Keratinocyte (primary cell): Measurements from ENCODE around the gene TSFM. TPM values are rescaled to one million over a fixed set of nuclear protein-coding genes. Genes with fewer than 3 reads are reported as not detected.

ENCODE experiments used
- DNase-seq: peaks from one replicate; pipeline ENCODE4 v3.0.0-alpha.2; 2011; ENCODE audit warnings: low read depth, missing footprints, low spot score
- FAIRE-seq: peaks from 2 replicates; lab custom pipeline; 2011; peaks lifted over from hg19 to GRCh38; lab: Jason Lieb, UNC
- H2AFZ ChIP-seq: 2 replicates; pipeline ENCODE4 v1.6.0; 2012; ENCODE audit warnings: low read length, control low read depth, inconsistent platforms; ENCODE audit not compliant: control insufficient read depth
- H3K27ac ChIP-seq: 2 replicates; pipeline ENCODE4 v1.5.1; 2011; ENCODE audit warnings: low read length; ENCODE audit not compliant: control insufficient read depth, insufficient read depth
- H3K27me3 ChIP-seq: 3 replicates; pipeline ENCODE4 v1.6.0; 2011; ENCODE audit warnings: low read length; ENCODE audit not compliant: control insufficient read depth, insufficient read depth; ENCODE audit errors: extremely low read depth
- H3K36me3 ChIP-seq, 2 experiments: 2 replicates in 1 of 2; 3 replicates in 1 of 2; pipeline ENCODE4 v1.5.1; 2011; ENCODE audit warnings: low read length in 2 of 2, mild to moderate bottlenecking in 1 of 2; ENCODE audit not compliant: control insufficient read depth in 2 of 2, insufficient read depth in 2 of 2; ENCODE audit errors: extremely low read depth in 1 of 2
- H3K4me1 ChIP-seq: 3 replicates; pipeline ENCODE4 v1.5.1; 2011; ENCODE audit warnings: low read length; ENCODE audit not compliant: control insufficient read depth, insufficient read depth; ENCODE audit errors: extremely low read depth
- H3K4me2 ChIP-seq: 3 replicates; pipeline ENCODE4 v1.6.0; 2011; ENCODE audit warnings: low read depth, low read length; ENCODE audit not compliant: control insufficient read depth, insufficient read depth; ENCODE audit errors: extremely low read depth
- H3K4me3 ChIP-seq, 3 experiments: fragments of 200-600 bp in 1 of 3; sonication (generic) in 1 of 3; 2 replicates in 2 of 3; 3 replicates in 1 of 3; pipeline ENCODE4 v1.5.1; 2011 to 2016; ENCODE audit warnings: low read length in 3 of 3, mild to moderate bottlenecking in 3 of 3, control low read depth in 2 of 3, inconsistent platforms in 1 of 3, low read depth in 1 of 3, mixed read lengths in 1 of 3, mixed run types in 1 of 3, moderate library complexity in 1 of 3; ENCODE audit not compliant: control insufficient read depth in 2 of 3, insufficient read depth in 2 of 3; ENCODE audit errors: extremely low read depth in 1 of 3
- H3K79me2 ChIP-seq: 2 replicates; pipeline ENCODE4 v1.6.0; 2012; ENCODE audit warnings: low read length; ENCODE audit not compliant: control insufficient read depth, insufficient read depth
- H3K9ac ChIP-seq: 3 replicates; pipeline ENCODE4 v1.6.0; 2011; ENCODE audit warnings: low read length; ENCODE audit not compliant: control insufficient read depth, insufficient read depth; ENCODE audit errors: extremely low read depth
- H3K9me1 ChIP-seq: 3 replicates; pipeline ENCODE4 v1.6.0; 2011; ENCODE audit warnings: low read length; ENCODE audit not compliant: control insufficient read depth, insufficient read depth; ENCODE audit errors: extremely low read depth
- H3K9me3 ChIP-seq: 2 replicates; pipeline ENCODE4 v1.5.1; 2012; ENCODE audit warnings: low read depth, low read length; ENCODE audit not compliant: control insufficient read depth
- H4K20me1 ChIP-seq: 3 replicates; pipeline ENCODE4 v1.6.0; 2011; ENCODE audit warnings: low read length; ENCODE audit not compliant: control insufficient read depth, insufficient read depth; ENCODE audit errors: extremely low read depth
- CTCF ChIP-seq, 3 experiments: IDR thresholded peaks in 1 of 3; conservative IDR thresholded peaks in 1 of 3; optimal IDR thresholded peaks in 1 of 3; 2 replicates in 2 of 3; 3 replicates in 1 of 3; pipeline versions ENCODE3 to v1.5.1; 2011; ENCODE audit warnings: low read length in 3 of 3, mild to moderate bottlenecking in 3 of 3, moderate library complexity in 2 of 3, control low read depth in 1 of 3, inconsistent platforms in 1 of 3; ENCODE audit not compliant: insufficient read depth in 2 of 3; ENCODE audit errors: extremely low read depth in 1 of 3
- EZH2 ChIP-seq: IDR thresholded peaks from one replicate; pipeline ENCODE4 v1.6.1; 2012; ENCODE audit warnings: inconsistent platforms, mild to moderate bottlenecking, low read length, moderate library complexity
- dilution Hi-C: fragments of 300-500 bp; cut with MboI; formaldehyde crosslinking; loops from one replicate; pipeline ENCODE4 v1.7.0; 2020; ENCODE audit warnings: low sequenced_read_pairs; ENCODE audit not compliant: extremely low pct_ligation_motif_present
- polyA plus RNA-seq, 5 experiments: library from polyadenylated mRNA; depleted of rRNA in 3 of 5; stranded (reverse) in 3 of 5; stranded (forward) in 1 of 5; unstranded in 1 of 5; fragments of >200 nt; gene quantifications; 1 replicate in 1 of 5; 2 replicates in 3 of 5; 3 replicates in 1 of 5; pipeline versions ENCODE4 v1.2.1 to v1.2.3, GENCODE V29; 2011 to 2012; ENCODE audit warnings: missing spikeins in 2 of 5, low read depth in 1 of 5, low replicate concordance in 1 of 5

Gene TSFM
- polyA plus RNA-seq, 1 donor (not counting 4 experiments of a cell fraction or from before 2014, with no cell fraction given): 30.5 TPM

- FAIRE-seq: no peak
Measured at GRCh38 chr12:57777911-57778310, 4.7 kb upstream of the TSFM start.

GRCh38 chr12:57779736-57780135, 2.9 kb upstream of the TSFM start:
- Histone ChIP-seq H3K4me2 (no peak overlapping the region), H3K27ac (no peak overlapping the region), H3K9me3 (no peaks in the 10 kb centered on the region), H2AFZ (no peak overlapping the region), H3K27me3 (no peaks in the 10 kb centered on the region), H3K9me1 (no peaks in the 10 kb centered on the region), H3K79me2 (peaks cover 16% of the 10 kb centered on the region), H3K4me3 (no peak overlapping the region), H3K36me3 (peaks cover 5 to 11% of the 10 kb centered on the region in 2 experiments), H3K9ac (no peak overlapping the region), H4K20me1 (no peaks in the 10 kb centered on the region), H3K4me1 (peaks cover 8% of the 10 kb centered on the region)
- DNase-seq: no peak
- no peak for TF ChIP-seq EZH2
- no peak for TF ChIP-seq CTCF (optimal IDR thresholded peaks at IDR 0.05 in 1 of 3, IDR thresholded peaks at IDR 0.05 in 1 of 3, conservative IDR thresholded peaks at IDR 0.05 in 1 of 3; ENCODE audit: extremely low read depth in 1 of 3, insufficient read depth in 2 of 3, low read length in 3 of 3)
- dilution Hi-C loops: no loop called here
- FAIRE-seq: no peak

More at GRCh38 chr12:57777911-57778310, 4.7 kb upstream of the TSFM start:
- TF ChIP-seq CTCF (optimal IDR thresholded peaks at IDR 0.05 in 1 of 3, IDR thresholded peaks at IDR 0.05 in 1 of 3, conservative IDR thresholded peaks at IDR 0.05 in 1 of 3; ENCODE audit: extremely low read depth in 1 of 3, insufficient read depth in 2 of 3, low read length in 3 of 3) (no peak), EZH2 (no peak)
- H3K4me3 ChIP-seq: no peak overlapping the region
- DNase-seq: no peak
- dilution Hi-C loops: no loop called here
- H3K27me3 ChIP-seq: no peaks in the 10 kb centered on the region
- peaks cover 5 to 11% of the 10 kb centered on the region in 2 experiments for H3K36me3 ChIP-seq
- H4K20me1 ChIP-seq: no peaks in the 10 kb centered on the region
- H3K4me1 ChIP-seq: no peaks in the 10 kb centered on the region
- H3K4me2 ChIP-seq: no peak overlapping the region
- H3K9me1 ChIP-seq: no peaks in the 10 kb centered on the region
- no peak overlapping the region for H2AFZ ChIP-seq
- H3K9ac ChIP-seq: no peak overlapping the region
- no peak overlapping the region for H3K27ac ChIP-seq
- H3K9me3 ChIP-seq: no peaks in the 10 kb centered on the region
- H3K79me2 ChIP-seq: peaks cover 5% of the 10 kb centered on the region
